NCI-H187 (cell line): ENCODE results near the gene RBM4.
A peak's percentile ranks its signal among the peaks of the same experiment; 100 is the strongest.

Experiments
- DNase-seq, 2 experiments: peaks; one replicate each; lab custom pipeline; 2025; lab: John Stamatoyannopoulos, UW

Gene RBM4

DNA sequence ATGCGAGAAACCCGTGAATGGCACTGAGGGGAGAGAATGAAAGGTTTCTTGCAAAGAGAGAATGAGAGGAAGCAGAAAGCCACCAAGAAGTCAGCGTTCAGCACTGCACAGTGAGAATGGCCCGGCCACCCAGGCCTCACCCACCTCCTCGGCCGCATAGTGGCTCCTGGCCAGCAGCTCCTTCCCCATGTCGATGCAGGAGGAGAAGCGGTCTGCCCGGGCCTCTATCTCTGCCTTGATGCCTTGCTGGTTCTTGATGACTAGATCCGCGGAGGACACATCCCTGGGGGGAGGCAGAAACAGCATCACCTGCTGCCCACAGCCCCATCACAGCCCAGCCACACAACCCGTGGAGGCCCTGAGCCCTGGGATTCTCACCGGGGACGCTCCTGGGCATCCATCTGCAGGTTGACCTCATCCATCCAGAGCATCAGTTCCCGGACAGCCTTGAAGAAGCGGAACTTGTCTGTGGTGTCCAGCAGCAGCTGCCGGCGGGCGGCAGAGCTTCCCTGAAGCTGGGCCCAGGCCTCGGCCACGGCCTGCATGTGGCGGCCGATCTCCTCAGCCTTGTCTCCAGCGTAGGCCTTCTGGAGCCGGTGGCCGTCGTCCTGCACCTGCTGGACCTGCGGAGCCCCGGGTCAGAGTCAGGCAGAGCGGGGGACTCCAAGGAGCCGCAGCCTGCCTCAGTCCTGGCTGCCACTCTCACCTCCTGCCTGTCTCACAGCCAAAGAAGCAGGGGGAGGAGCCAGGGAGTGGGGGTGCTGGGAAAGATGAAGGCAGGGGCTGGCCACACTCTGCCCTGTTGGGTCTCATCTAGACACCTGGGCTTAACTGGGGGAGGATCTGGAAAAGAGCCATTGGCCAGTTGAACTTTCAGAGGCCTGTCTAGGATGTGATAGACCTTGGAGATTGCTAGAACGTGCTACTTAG, 51.4 kb downstream of the RBM4 start:
- DNase-seq, result no peak

DNA sequence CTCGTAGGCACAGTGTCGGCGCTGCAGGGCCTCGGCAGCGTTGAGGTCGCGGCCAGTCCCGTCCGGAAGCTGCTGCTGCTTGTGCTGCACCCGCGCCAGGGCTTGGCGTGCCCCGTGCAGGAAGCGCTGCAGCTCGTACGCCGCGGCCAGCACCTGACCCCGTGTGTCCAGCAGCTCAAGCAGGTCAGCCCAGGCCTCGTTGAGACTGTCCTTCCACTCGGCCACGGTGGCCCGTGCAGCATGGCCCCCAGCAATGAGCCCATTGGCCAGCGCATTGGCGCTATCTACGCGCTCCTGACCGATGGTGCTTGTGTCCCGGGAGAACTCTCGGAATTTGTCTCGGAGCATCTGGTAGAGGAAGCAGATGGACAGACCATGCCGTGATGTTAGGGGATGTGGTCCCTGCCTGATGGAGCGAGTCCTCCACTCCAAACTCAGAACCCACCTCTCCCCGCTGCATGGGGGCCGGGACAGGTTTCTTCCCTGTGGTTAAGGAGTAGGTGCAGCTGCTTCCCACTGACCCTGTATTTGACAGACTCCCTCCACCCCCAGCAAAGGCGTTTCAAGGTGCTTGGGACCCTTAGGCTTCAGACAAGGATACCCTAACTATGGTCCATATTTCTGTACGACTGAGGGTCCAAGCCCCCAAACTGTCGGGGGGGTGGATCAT, 52.9 kb downstream of the RBM4 start:
- DNase-seq, result no peak

DNA sequence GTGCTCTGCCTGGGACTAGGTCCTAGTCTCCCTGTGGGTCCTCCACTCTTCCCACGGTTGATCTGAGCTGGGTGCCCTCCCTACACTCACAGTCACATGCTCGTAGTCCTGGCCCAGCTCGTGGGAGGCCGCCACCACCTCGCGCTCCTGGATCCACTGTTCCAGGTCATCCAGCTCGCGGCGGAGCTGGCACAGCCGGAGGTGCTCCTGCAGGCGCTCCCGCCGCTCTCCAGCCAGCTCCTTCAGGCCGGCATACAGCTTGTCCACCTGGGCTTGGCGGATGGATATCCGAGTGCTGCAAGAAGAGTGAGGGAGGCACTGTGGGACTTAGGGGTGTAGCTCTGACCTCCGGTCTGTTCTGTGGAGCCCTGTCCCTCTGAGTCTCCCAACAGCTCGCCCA, 53.9 kb downstream of the RBM4 start:
- no peak for DNase-seq

DNA sequence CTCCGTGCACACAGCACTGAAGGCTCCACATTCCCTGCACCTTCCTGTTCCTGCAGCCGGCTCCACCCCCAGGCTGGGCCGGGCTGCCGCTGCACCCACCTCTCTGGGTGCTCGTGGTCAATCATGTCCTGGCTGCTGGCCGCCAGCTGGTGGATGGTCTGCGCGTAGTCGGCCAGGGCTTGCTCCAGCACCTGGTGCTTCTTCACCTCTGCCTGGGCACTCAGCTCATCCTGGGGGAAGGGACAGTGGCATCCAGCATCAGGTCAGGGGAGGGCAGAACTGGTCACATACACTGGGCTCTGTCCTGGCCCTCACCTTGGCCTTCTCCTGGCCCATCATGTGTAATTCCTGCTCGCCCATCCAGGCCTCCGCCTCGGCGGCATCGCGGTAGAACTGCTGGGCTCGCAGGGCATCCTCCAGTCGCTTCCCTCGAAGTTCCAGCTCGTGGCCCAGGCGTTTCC, 54.4 kb downstream of the RBM4 start:
- DNase-seq, result no peak

DNA sequence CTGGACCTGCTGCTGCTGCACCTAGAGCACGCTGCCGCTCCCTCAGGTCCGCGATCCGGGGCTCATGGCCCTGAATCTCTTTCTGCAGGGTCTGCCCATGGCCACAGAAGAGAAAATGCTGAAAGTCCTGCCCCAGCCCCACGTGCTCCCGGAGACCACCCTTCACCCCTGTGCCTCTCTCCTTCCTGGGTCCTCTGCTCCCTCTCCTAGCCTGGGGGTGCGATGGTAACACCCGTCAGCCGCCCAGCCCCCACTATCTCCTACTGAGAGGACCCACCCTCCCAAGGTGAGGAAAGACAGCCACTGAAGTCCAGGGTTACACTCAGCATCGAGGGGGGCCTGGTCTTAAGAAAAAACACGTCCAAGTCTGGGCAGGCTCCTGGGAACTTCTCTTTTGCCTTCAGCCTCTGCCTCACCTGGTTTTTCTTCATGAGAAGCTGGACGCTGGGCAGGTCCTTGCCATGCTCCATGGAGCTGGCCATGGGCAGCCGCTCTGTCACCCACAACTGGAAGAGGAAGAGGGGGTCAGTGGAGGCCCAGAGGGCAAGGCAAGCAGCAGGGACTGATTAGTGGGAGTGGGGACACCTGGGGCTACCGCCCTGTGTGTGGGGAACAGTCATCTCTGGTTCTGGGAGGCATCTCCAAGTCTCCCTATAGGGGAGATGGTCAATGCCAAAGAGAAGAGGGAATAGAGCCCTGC, 55.0 kb downstream of the RBM4 start:
- no peak for DNase-seq

DNA sequence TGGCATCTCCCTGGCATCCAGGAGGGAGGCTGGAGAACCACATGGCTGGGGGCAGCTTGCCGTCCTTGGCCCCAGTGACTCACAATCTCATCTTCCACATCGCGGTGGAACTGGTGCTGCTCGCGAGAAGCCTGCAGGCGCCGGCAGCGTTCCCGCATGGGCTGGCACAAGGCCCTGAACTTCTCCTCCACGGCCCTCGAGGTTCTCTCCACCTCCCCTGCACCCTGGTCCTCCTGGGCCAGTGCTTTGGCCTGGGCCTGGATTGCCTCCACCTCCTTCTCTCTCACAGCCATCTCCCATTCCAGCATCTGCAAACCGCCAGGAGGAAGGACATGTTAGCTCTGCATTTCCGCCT, 55.5 kb downstream of the RBM4 start:
- no peak for DNase-seq

DNA sequence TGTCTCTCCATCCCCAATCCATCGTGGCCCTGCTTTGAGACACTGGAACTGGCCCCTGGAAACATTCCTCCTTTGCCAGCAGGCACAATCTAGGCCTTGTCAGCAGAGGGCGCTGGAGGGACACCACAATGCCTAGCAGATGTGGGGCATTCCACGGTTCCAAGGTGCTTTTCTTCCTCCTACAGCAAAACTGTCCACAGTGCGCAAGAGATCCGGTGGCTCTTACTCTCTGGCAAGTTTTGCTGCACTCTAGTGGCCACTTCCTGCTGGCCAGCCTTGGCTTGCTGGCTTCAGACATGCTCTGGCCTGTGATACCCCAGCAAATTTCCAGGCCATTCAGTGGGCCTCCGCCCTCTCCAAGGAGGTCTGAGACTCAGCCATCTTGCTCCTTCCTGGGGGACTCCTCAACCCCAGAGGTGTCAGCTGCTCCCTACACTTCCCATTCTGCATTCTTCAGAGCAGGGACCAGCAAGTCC, 56.3 kb downstream of the RBM4 start:
- peak; percentile 36 to 63 for DNase-seq
